ENCODE results near the gene SRXN1.

DNA sequence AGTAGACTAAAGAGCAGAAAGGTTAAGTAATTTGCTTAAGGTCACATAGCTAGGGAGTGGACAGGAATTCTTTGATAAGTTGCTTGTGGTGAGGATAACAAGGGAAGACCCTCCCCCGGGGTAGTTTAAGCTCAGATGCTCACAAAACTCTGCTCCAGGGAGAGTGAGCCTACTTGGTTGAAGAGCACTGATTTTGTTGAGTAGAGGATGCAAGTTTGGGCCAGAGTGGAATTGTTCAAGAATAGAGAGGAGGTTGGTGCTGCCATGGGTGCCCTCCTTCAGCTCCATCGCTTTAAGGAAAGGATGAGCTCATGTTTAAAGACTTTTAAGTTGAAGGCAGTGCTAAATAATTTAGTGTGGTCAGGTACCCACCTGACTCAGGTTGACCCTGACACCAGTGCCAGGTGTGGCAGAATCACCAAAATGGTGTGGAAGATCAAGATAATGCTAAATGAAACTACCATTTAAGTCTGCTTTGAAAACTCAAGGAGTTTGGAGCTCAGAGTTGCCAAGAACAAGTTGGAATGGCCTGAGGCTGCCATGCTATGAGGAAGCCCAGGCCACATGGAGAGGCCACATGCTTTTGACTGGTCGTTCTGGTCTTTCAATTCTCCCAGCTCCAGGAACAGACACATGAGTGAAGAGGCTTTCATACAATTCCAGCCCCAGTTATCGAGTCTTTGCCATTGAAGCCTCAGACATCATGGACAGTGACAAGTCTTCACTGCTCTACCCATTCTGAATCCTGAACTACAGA, 34.9 kb downstream of the SRXN1 start:
- TF ChIP-seq CTCF (IDR thresholded peaks at IDR 0.05; ENCODE audit: low read length) (no peak), EZH2 (optimal IDR thresholded peaks at IDR 0.05; ENCODE audit: low read depth, low read length) (no peak)

All from MM.1S (cell line).